Lung (tissue), 12 donors: ENCODE data around the gene KCNK18. TPM values are rescaled to one million over a fixed set of nuclear protein-coding genes. Genes with fewer than 3 reads are reported as not detected.

Experiments used
- ATAC-seq: fragments of 200-7000 bp; cut with Tn5 transposase; one replicate; pipeline ENCODE4 v1.9.1; 2020; ENCODE audit warnings: moderate number of reproducible peaks; ENCODE audit not compliant: insufficient read depth, low FRiP score
- DNase-seq, 3 donors: peaks; one replicate each; pipeline ENCODE4 v3.0.0-alpha.2; 2013 to 2017
- H3K27ac ChIP-seq, 2 donors: one replicate each; pipeline ENCODE4 v1.5.1; 2013; ENCODE audit warnings: mild to moderate bottlenecking in 2 of 2, moderate library complexity in 2 of 2, control low read depth in 1 of 2, inconsistent platforms in 1 of 2, low read depth in 1 of 2, low read length in 1 of 2
- H3K27me3 ChIP-seq, 3 donors: one replicate each; pipeline ENCODE4 v1.5.1; 2013; ENCODE audit warnings: low read length in 2 of 3; ENCODE audit not compliant: control insufficient read depth in 3 of 3, insufficient read depth in 3 of 3
- H3K36me3 ChIP-seq, 4 donors: one replicate each; pipeline ENCODE4 v1.5.1; 2013; ENCODE audit warnings: low read length in 4 of 4, mild to moderate bottlenecking in 1 of 4, moderate library complexity in 1 of 4; ENCODE audit not compliant: control insufficient read depth in 4 of 4, insufficient read depth in 4 of 4
- H3K4me1 ChIP-seq, 5 donors: one replicate each; pipeline ENCODE4 v1.5.1; 2013; ENCODE audit warnings: low read length in 5 of 5, mild to moderate bottlenecking in 2 of 5, moderate library complexity in 1 of 5; ENCODE audit not compliant: control insufficient read depth in 5 of 5, insufficient read depth in 5 of 5
- H3K4me3 ChIP-seq: one replicate; pipeline ENCODE4 v1.5.1; 2013; ENCODE audit warnings: mild to moderate bottlenecking, control low read depth, moderate library complexity
- H3K9ac ChIP-seq, 2 donors: one replicate each; pipeline ENCODE4 v1.5.1; 2013; ENCODE audit warnings: low read length in 2 of 2, control low read depth in 1 of 2; ENCODE audit not compliant: insufficient read depth in 1 of 2
- H3K9me3 ChIP-seq, 4 donors: one replicate each; pipeline ENCODE4 v1.5.1; 2013; ENCODE audit warnings: low read length in 3 of 4, mild to moderate bottlenecking in 1 of 4, moderate library complexity in 1 of 4; ENCODE audit not compliant: control insufficient read depth in 4 of 4, insufficient read depth in 3 of 4
- WGBS, 2 donors: extraction: QIAGEN DNeasy Blood & Tissue Kit; methylation state at CpG; one replicate each; pipeline ENCODE4 v1.1.7; 2013; 5-methylcytosine and 5-hydroxymethylcytosine counted together
- polyA plus RNA-seq, 2 donors: library from polyadenylated mRNA; stranded (reverse); fragments of 200-250 nt; gene quantifications; one replicate each; pipeline ENCODE4 v1.2.1, GENCODE V29; 2013
- total RNA-seq, 2 donors: library from RNA; depleted of rRNA in 1 of 2; stranded (reverse); fragments of >200 nt in 1 of 2; gene quantifications; one replicate each; pipeline ENCODE4 v1.2.1, GENCODE V29; 2014 to 2021
- TF ChIP-seq, protein P1 (sequence below): IDR thresholded peaks from 2 replicates; pipeline ENCODE4 v1.5.1; 2012; ENCODE audit warnings: mild to moderate bottlenecking; ENCODE audit errors: control extremely low read depth, extremely low read depth
- donor health status: control.
- donor health status: control.
- donor health status: Bipolar disorder and iron deficiency.
- donor health status: healthy.
- donor health status: DM: yes; HTN: yes; CAD: no.

KCNK18 gene
- total and polyA plus RNA-seq, 4 donors, result not detected

DNA sequence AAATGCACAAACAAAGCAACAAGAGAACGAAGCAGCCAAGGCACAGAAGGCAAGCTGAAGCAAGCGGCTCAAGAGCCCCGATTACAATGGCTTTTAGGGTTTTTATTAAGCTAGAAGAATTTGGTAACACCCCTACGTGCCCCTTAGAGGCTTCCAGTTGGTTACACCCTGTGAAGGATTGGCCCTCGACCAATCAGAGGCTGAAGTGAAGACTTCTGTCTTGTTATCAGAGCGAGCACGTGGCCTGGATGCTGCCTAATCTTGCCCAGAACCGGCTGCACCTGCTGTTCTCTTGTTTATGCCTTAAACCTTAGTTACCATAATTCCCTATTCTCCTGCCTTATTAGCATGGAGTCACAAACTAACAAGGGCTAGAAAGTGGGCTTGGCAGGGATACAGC is 21.4 kb downstream of the KCNK18 start:
- H3K27ac ChIP-seq, result no peak overlapping the region
- H3K36me3 ChIP-seq, result no peaks in the 10 kb centered on the region
- no peak for DNase-seq
- peaks cover 0 to 7% (median 0%) of the 10 kb centered on the region in 5 donors for H3K4me1 ChIP-seq
- no peak overlapping the region for H3K4me3 ChIP-seq
- H3K9ac ChIP-seq, result no peak overlapping the region
- WGBS, 2 donors, result 79 to 88% methylated on average over 8 of the region's 8 CpGs
- TF ChIP-seq, protein P1, sequence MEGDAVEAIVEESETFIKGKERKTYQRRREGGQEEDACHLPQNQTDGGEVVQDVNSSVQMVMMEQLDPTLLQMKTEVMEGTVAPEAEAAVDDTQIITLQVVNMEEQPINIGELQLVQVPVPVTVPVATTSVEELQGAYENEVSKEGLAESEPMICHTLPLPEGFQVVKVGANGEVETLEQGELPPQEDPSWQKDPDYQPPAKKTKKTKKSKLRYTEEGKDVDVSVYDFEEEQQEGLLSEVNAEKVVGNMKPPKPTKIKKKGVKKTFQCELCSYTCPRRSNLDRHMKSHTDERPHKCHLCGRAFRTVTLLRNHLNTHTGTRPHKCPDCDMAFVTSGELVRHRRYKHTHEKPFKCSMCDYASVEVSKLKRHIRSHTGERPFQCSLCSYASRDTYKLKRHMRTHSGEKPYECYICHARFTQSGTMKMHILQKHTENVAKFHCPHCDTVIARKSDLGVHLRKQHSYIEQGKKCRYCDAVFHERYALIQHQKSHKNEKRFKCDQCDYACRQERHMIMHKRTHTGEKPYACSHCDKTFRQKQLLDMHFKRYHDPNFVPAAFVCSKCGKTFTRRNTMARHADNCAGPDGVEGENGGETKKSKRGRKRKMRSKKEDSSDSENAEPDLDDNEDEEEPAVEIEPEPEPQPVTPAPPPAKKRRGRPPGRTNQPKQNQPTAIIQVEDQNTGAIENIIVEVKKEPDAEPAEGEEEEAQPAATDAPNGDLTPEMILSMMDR, result no peak
- no peaks in the 10 kb centered on the region for H3K9me3 ChIP-seq
- peaks cover 0 to 41% (median 13%) of the 10 kb centered on the region in 3 donors for H3K27me3 ChIP-seq
- ATAC-seq, result no peak

DNA sequence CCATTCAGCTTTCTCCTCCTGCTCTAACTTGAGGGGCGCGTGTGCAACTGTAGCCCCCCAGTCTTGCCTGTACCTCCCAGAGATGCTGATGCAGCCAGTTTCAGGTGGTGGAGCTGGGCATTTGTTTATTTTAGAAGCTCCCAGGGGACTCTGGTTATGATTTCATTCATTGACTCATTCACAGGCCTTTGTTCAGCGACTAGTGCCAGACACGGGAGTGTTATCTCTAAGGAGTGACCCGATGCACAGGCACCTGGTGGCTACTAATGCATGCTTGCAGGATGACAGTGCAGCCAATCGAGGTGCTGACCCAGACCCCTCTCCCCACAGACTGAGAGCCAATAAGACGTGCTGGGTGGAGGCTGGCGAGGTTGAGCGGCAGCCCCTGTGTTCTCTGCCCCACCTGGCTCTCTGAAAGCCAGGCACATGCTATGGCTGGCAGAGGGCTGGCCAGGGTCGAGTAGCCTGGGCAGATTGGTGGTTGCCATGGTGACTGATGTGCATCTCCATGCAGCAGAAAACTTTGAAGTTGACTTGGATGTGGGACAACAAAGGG is 23.9 kb downstream of the KCNK18 start:
- peaks cover 0 to 7% (median 0%) of the 10 kb centered on the region in 5 donors for H3K4me1 ChIP-seq
- ATAC-seq (no peak), DNase-seq (no peak)
- no peak overlapping the region for H3K4me3 ChIP-seq
- peaks cover 0 to 19% (median 9%) of the 10 kb centered on the region in 3 donors for H3K27me3 ChIP-seq
- no peak overlapping the region for H3K9ac ChIP-seq
- TF ChIP-seq, protein P1, result no peak
- H3K36me3 ChIP-seq, result no peaks in the 10 kb centered on the region
- WGBS, 2 donors, result 54 to 77% methylated on average over 10 of the region's 10 CpGs
- no peaks in the 10 kb centered on the region for H3K9me3 ChIP-seq
- no peak overlapping the region for H3K27ac ChIP-seq

DNA sequence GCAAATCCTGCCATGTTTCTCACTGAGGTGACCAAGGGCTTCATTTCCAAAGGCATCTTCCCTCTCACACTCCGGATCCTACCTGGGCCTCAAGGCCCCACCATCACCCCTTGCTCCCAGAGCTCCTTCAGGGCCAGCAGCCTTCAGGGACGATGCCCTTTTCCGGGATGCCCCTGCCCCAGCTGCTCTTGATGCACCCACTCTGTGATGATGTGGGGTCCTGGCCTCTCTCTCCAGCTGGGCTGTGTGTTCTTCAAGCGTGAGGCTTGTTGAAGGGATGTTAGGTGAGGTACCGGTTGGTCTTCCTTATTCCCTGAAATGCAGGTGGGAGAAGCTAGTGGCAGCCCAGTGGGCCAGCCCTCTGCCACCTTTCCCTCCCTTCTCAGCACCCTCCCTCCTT is 25.3 kb downstream of the KCNK18 start:
- Histone ChIP-seq H3K4me3 (no peak overlapping the region), H3K36me3 (no peaks in the 10 kb centered on the region), H3K4me1 (no peaks in the 10 kb centered on the region), H3K27ac (no peak overlapping the region), H3K9me3 (no peaks in the 10 kb centered on the region), H3K27me3 (peaks cover 0 to 12% (median 5%) of the 10 kb centered on the region in 3 donors), H3K9ac (no peak overlapping the region)
- TF ChIP-seq, protein P1, result no peak
- DNase-seq, result no peak
- WGBS, 2 donors, result 92 to 93% methylated on average over 5 of the region's 5 CpGs
- no peak for ATAC-seq
